HepG2 (cell line): ENCODE data around the gene KBTBD13.

ENCODE experiments used
- ARID4A ChIP-seq: sonication (generic); formaldehyde crosslinking; IDR thresholded peaks from 2 replicates; pipeline ENCODE4 v1.5.0; 2020; ENCODE audit warnings: mild to moderate bottlenecking, missing genetic modification reagents, borderline replicate concordance
- CTCF ChIP-seq: sonication (generic); formaldehyde crosslinking; IDR thresholded peaks from 2 replicates; pipeline ENCODE4 v1.5.0; 2020; ENCODE audit warnings: mild to moderate bottlenecking, missing genetic modification reagents, moderate library complexity
- EZH2 ChIP-seq: conservative IDR thresholded peaks from 2 replicates; pipeline ENCODE4 v1.6.1; 2012; ENCODE audit warnings: mild to moderate bottlenecking, low read depth, low read length, moderate library complexity
- REL ChIP-seq: sonication (generic); formaldehyde crosslinking; conservative IDR thresholded peaks from 2 replicates; pipeline ENCODE4 v1.8.0; 2022; ENCODE audit warnings: mild to moderate bottlenecking, missing genetic modification reagents, moderate library complexity
- TOE1 ChIP-seq: sonication (generic); formaldehyde crosslinking; IDR thresholded peaks from 2 replicates; pipeline ENCODE4 v1.4.0; 2020; ENCODE audit warnings: mild to moderate bottlenecking, missing genetic modification reagents
- USF2 ChIP-seq, 2 experiments: sonication (generic) in 1 of 2; formaldehyde crosslinking in 1 of 2; IDR thresholded peaks; 2 replicates each; pipeline versions ENCODE4 v1.5.1 to v1.6.1; 2011 to 2020; ENCODE audit warnings: borderline replicate concordance in 1 of 2, low read depth in 1 of 2, low read length in 1 of 2, mild to moderate bottlenecking in 1 of 2, missing genetic modification reagents in 1 of 2, moderate library complexity in 1 of 2
- ZFP90 ChIP-seq: sonication (generic); formaldehyde crosslinking; IDR thresholded peaks from 2 replicates; pipeline ENCODE4 v1.8.0; 2022; ENCODE audit warnings: missing genetic modification reagents, mild to moderate bottlenecking, inconsistent platforms, borderline replicate concordance
- ZMAT3 ChIP-seq: sonication (generic); formaldehyde crosslinking; conservative IDR thresholded peaks from 2 replicates; pipeline ENCODE4 v1.7.0; 2021; ENCODE audit warnings: missing genetic modification reagents
- ZNF274 ChIP-seq: sonication (generic); formaldehyde crosslinking; IDR thresholded peaks from 2 replicates; pipeline ENCODE4 v1.5.1; 2020; ENCODE audit warnings: mild to moderate bottlenecking, missing genetic modification reagents

DNA sequence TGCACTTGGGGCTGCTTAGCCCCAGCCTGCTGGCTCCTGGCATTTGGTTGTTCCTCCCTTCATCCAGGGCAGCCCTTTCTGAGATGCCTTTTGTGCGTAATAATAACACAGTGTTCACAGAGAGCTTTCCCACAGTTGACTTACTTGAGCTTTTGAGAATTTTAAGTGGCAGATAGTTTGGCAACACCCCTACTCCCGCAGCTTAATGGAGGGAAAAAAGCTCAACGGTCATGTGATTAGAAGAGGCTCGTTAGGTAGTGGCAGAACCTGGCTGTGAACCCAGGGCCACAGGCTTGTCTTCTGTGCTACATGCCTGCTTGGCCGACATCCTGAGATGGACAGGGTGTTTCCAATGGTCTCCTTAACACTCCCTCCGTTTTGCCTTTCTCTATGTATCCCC lies 4.7 kb downstream of the KBTBD13 start:
- TF ChIP-seq CTCF (CRISPR knock-in tag): no peak
- TF ChIP-seq ARID4A: no peak
- no peak for TF ChIP-seq ZNF274 (CRISPR knock-in tag)
- no peak for TF ChIP-seq EZH2
- no peak for TF ChIP-seq REL (CRISPR knock-in tag)
- TF ChIP-seq USF2 (IDR thresholded peaks at IDR 0.05; ENCODE audit: low read depth, low read length): no peak
- TF ChIP-seq USF2 (CRISPR knock-in tag; IDR thresholded peaks at IDR 0.05; ENCODE audit: borderline replicate concordance): no peak
- no peak for TF ChIP-seq ZMAT3
- TF ChIP-seq TOE1 (CRISPR knock-in tag): no peak
- no peak for TF ChIP-seq ZFP90
